ENCODE results near the gene LLCFC1.

LLCFC1 gene

GRCh38 chr7:142914121-142914520 is 25.2 kb upstream of the LLCFC1 start:
- peaks cover 5% of the 10 kb centered on the region for H3K27me3 ChIP-seq (ENCODE audit: insufficient read depth, poor library complexity, severe bottlenecking)
- ATAC-seq (ENCODE audit: low read depth), result no peak
- DNase-seq (ENCODE audit: low spot score), result no peak

GRCh38 chr7:142915315-142915714 is 24.0 kb upstream of the LLCFC1 start:
- Histone ChIP-seq H3K36me3 (ENCODE audit: low read depth) (no peaks in the 10 kb centered on the region), H3K4me1 (ENCODE audit: insufficient read depth, poor library complexity, severe bottlenecking) (no peaks in the 10 kb centered on the region), H3K27me3 (ENCODE audit: insufficient read depth, poor library complexity, severe bottlenecking) (peaks cover 5% of the 10 kb centered on the region), H3K27ac (ENCODE audit: poor library complexity, severe bottlenecking) (no peak overlapping the region), H3K9me3 (ENCODE audit: severe bottlenecking) (no peaks in the 10 kb centered on the region), H3K4me3 (ENCODE audit: severe bottlenecking) (no peak overlapping the region)
- ATAC-seq (ENCODE audit: low read depth) (no peak), DNase-seq (ENCODE audit: low spot score) (no peak)
- TF ChIP-seq CTCF (IDR thresholded peaks at IDR 0.05; ENCODE audit: poor library complexity, severe bottlenecking), result no peak

More at GRCh38 chr7:142914121-142914520, 25.2 kb upstream of the LLCFC1 start:
- Histone ChIP-seq H3K4me1 (ENCODE audit: insufficient read depth, poor library complexity, severe bottlenecking) (no peaks in the 10 kb centered on the region), H3K4me3 (ENCODE audit: severe bottlenecking) (no peak overlapping the region), H3K27ac (ENCODE audit: poor library complexity, severe bottlenecking) (no peak overlapping the region), H3K36me3 (ENCODE audit: low read depth) (no peaks in the 10 kb centered on the region), H3K9me3 (ENCODE audit: severe bottlenecking) (no peaks in the 10 kb centered on the region)
- TF ChIP-seq CTCF (IDR thresholded peaks at IDR 0.05; ENCODE audit: poor library complexity, severe bottlenecking), result no peak

GRCh38 chr7:142916508-142916907 is 22.8 kb upstream of the LLCFC1 start:
- no peaks in the 10 kb centered on the region for H3K9me3 ChIP-seq (ENCODE audit: severe bottlenecking)
- H3K27ac ChIP-seq (ENCODE audit: poor library complexity, severe bottlenecking), result no peak overlapping the region
- H3K36me3 ChIP-seq (ENCODE audit: low read depth), result no peaks in the 10 kb centered on the region
- H3K27me3 ChIP-seq (ENCODE audit: insufficient read depth, poor library complexity, severe bottlenecking), result peaks cover 5% of the 10 kb centered on the region
- ATAC-seq (ENCODE audit: low read depth), result no peak
- no peak overlapping the region for H3K4me3 ChIP-seq (ENCODE audit: severe bottlenecking)
- H3K4me1 ChIP-seq (ENCODE audit: insufficient read depth, poor library complexity, severe bottlenecking), result no peaks in the 10 kb centered on the region
- no peak for DNase-seq (ENCODE audit: low spot score)
- no peak for TF ChIP-seq CTCF (IDR thresholded peaks at IDR 0.05; ENCODE audit: poor library complexity, severe bottlenecking)

- H3K4me3 ChIP-seq (ENCODE audit: severe bottlenecking), result no peak overlapping the region
- DNase-seq (ENCODE audit: low spot score), result no peak
- H3K27ac ChIP-seq (ENCODE audit: poor library complexity, severe bottlenecking), result no peak overlapping the region
- no peaks in the 10 kb centered on the region for H3K9me3 ChIP-seq (ENCODE audit: severe bottlenecking)
- ATAC-seq (ENCODE audit: low read depth), result no peak
- H3K4me1 ChIP-seq (ENCODE audit: insufficient read depth, poor library complexity, severe bottlenecking), result no peaks in the 10 kb centered on the region
- no peaks in the 10 kb centered on the region for H3K36me3 ChIP-seq (ENCODE audit: low read depth)
- H3K27me3 ChIP-seq (ENCODE audit: insufficient read depth, poor library complexity, severe bottlenecking), result peaks cover 5% of the 10 kb centered on the region
- TF ChIP-seq CTCF (IDR thresholded peaks at IDR 0.05; ENCODE audit: poor library complexity, severe bottlenecking), result no peak
These were observed 21.8 kb upstream of the LLCFC1 start for GRCh38 chr7:142917447-142917846.

GRCh38 chr7:142918901-142919300 is 20.4 kb upstream of the LLCFC1 start:
- ATAC-seq (ENCODE audit: low read depth) (no peak), DNase-seq (ENCODE audit: low spot score) (no peak)
- Histone ChIP-seq H3K4me1 (ENCODE audit: insufficient read depth, poor library complexity, severe bottlenecking) (no peaks in the 10 kb centered on the region), H3K4me3 (ENCODE audit: severe bottlenecking) (no peak overlapping the region), H3K36me3 (ENCODE audit: low read depth) (no peaks in the 10 kb centered on the region), H3K27me3 (ENCODE audit: insufficient read depth, poor library complexity, severe bottlenecking) (peaks cover 5% of the 10 kb centered on the region), H3K9me3 (ENCODE audit: severe bottlenecking) (no peaks in the 10 kb centered on the region), H3K27ac (ENCODE audit: poor library complexity, severe bottlenecking) (no peak overlapping the region)
- no peak for TF ChIP-seq CTCF (IDR thresholded peaks at IDR 0.05; ENCODE audit: poor library complexity, severe bottlenecking)

Measured in RWPE2 (cell line).